GM12878 (cell line): ENCODE measurements around the gene PTPRN2. TPM values are rescaled to one million over a fixed set of nuclear protein-coding genes. Genes with fewer than 3 reads are reported as not detected.

ENCODE experiments used
- ATAC-seq: fragments of 200-7000 bp; cut with Tn5 transposase; 3 replicates; pipeline ENCODE4 v1.9.1; 2020; ENCODE audit warnings: mild to moderate bottlenecking, moderate library complexity
- BruUV-seq: library from RNA; stranded (reverse); fragments of 400-500 nt; replicated peaks from 2 replicates; lab custom pipeline; 2021; lab: Mats Ljungman, UMichigan
- CTCF ChIA-PET: fragments of 300-600 bp; sonication (Branson Sonifier 250); formaldehyde crosslinking; extraction: SDS; loops from one replicate; lab custom pipeline; 2021; ENCODE audit warnings: inconsistent platforms; lab: Yijun Ruan, JAX
- POLR2A ChIA-PET: fragments of 350-600 bp; formaldehyde crosslinking; extraction: SDS; loops from one replicate; lab custom pipeline; 2021; ENCODE audit warnings: inconsistent platforms; lab: Charles Lee
- RAD21 ChIA-PET: fragments of 300-600 bp; sonication (Branson Sonifier 250); formaldehyde crosslinking; loops from one replicate; lab custom pipeline; 2023; ENCODE audit warnings: antibody characterized with exemption; ENCODE audit not compliant: unreplicated experiment; lab: Charles Lee
- SMC1A ChIA-PET: fragments of 300-600 bp; sonication (Branson Sonifier 250); formaldehyde crosslinking; loops from one replicate; lab custom pipeline; 2023; ENCODE audit not compliant: unreplicated experiment, uncharacterized antibody; lab: Charles Lee
- DNase-seq: peaks from one replicate; pipeline ENCODE4 v3.0.0-alpha.2; 2011; ENCODE audit warnings: low read depth, low spot score
- FAIRE-seq: peaks from 3 replicates; lab custom pipeline; 2011; peaks lifted over from hg19 to GRCh38; lab: Jason Lieb, UNC
- H2AFZ ChIP-seq: 2 replicates; pipeline ENCODE4 v1.6.0; 2011; ENCODE audit warnings: low read depth, low read length, control low read depth; ENCODE audit not compliant: control insufficient read depth
- H3K27ac ChIP-seq: 2 replicates; pipeline ENCODE4 v1.5.1; 2011; ENCODE audit warnings: control low read depth; ENCODE audit not compliant: control insufficient read depth, insufficient read depth
- H3K27me3 ChIP-seq, 2 experiments: replicated peaks in 1 of 2; 2 replicates each; pipeline versions ENCODE4 v1.6.0 to v1.6.1; 2011; ENCODE audit warnings: low read length in 1 of 2; ENCODE audit not compliant: control insufficient read depth in 2 of 2, insufficient read depth in 2 of 2
- H3K36me3 ChIP-seq, 2 experiments: 2 replicates each; pipeline ENCODE4 v1.5.1; 2011; ENCODE audit warnings: low read length in 1 of 2; ENCODE audit not compliant: control insufficient read depth in 2 of 2, insufficient read depth in 2 of 2
- H3K4me1 ChIP-seq: 2 replicates; pipeline ENCODE4 v1.6.1; 2011; ENCODE audit warnings: mild to moderate bottlenecking, low read length, moderate library complexity, mixed read lengths; ENCODE audit not compliant: control insufficient read depth, insufficient read depth
- H3K4me2 ChIP-seq: 2 replicates; pipeline ENCODE4 v1.6.0; 2011; ENCODE audit warnings: control low read depth; ENCODE audit not compliant: control insufficient read depth, insufficient read depth
- H3K4me3 ChIP-seq: fragments of 200-600 bp; sonication (generic); 2 replicates; pipeline ENCODE4 v1.5.1; 2016
- H3K79me2 ChIP-seq: 2 replicates; pipeline ENCODE4 v1.6.0; 2011; ENCODE audit warnings: low read length; ENCODE audit not compliant: control insufficient read depth, insufficient read depth
- H3K9ac ChIP-seq: 2 replicates; pipeline ENCODE4 v1.8.0; 2011; ENCODE audit warnings: low read length, control low read depth, mixed read lengths; ENCODE audit not compliant: control insufficient read depth, insufficient read depth
- H3K9me3 ChIP-seq: replicated peaks from 3 replicates; pipeline ENCODE4 v1.5.1; 2011; ENCODE audit warnings: mild to moderate bottlenecking, low read length; ENCODE audit not compliant: control insufficient read depth, insufficient read depth
- H4K20me1 ChIP-seq: 2 replicates; pipeline ENCODE4 v1.6.0; 2011; ENCODE audit not compliant: control insufficient read depth, insufficient read depth
- CUX1 ChIP-seq: IDR thresholded peaks from 2 replicates; pipeline ENCODE4 v1.6.1; 2012; ENCODE audit warnings: improper control_type of control experiment, low read depth, low read length; ENCODE audit not compliant: insufficient replicate concordance
- IRF3 ChIP-seq: fragments of 450-650 bp; IDR thresholded peaks from 2 replicates; pipeline ENCODE4 v1.6.1; 2014; ENCODE audit warnings: mild to moderate bottlenecking
- IRF5 ChIP-seq: fragments of 450-650 bp; IDR thresholded peaks from 2 replicates; pipeline ENCODE4 v1.6.1; 2017; ENCODE audit warnings: borderline replicate concordance
- MEF2B ChIP-seq: fragments of 450-650 bp; IDR thresholded peaks from 2 replicates; pipeline ENCODE4 v1.6.1; 2018; ENCODE audit warnings: mild to moderate bottlenecking, moderate library complexity; ENCODE audit not compliant: partially characterized antibody, poor library complexity, severe bottlenecking
- SIX5 ChIP-seq: IDR thresholded peaks from 2 replicates; pipeline ENCODE4 v1.6.1; 2011; ENCODE audit warnings: mild to moderate bottlenecking, low read depth, low read length, moderate library complexity; ENCODE audit not compliant: severe bottlenecking
- ZBTB40 ChIP-seq: fragments of 450-650 bp; IDR thresholded peaks from 2 replicates; pipeline ENCODE4 v1.6.1; 2016; ENCODE audit warnings: mild to moderate bottlenecking, moderate library complexity, borderline replicate concordance
- WGBS: methylation state at CpG from one replicate; pipeline ENCODE4 v1.1.6; 2016; ENCODE audit warnings: low lambda C conversion rate; ENCODE audit not compliant: insufficient replicate concordance, insufficient coverage; ENCODE audit errors: missing lambda C conversion rate; 5-methylcytosine and 5-hydroxymethylcytosine counted together
- in situ Hi-C: fragments of 300-500 bp; cut with MboI; formaldehyde crosslinking; loops from 9 replicates; pipeline ENCODE4 v1.14.3; 2018; ENCODE audit warnings: mixed read lengths
- intact Hi-C: fragments of 100-400 bp; cut with micrococcal nuclease; formaldehyde crosslinking; loops from one replicate; pipeline ENCODE4 v1.14.2; 2022; ENCODE audit not compliant: unreplicated experiment
- polyA plus RNA-seq, 11 experiments: library from polyadenylated mRNA; depleted of rRNA in 4 of 11; unstranded in 6 of 11; stranded (reverse) in 5 of 11; fragments of >200 nt; fragmentation: Nextera tagmentation in 4 of 11; fragmentation: Illumina TruSeq in 1 of 11; extraction: Ambion mirVana in 4 of 11; extraction: Trizol in 1 of 11; gene quantifications; 1 replicate in 1 of 11; 2 replicates in 10 of 11; pipeline versions ENCODE4 v1.2.1 to v1.2.3, GENCODE V29; 2011 to 2016; ENCODE audit warnings: inconsistent platforms in 2 of 11, missing spikeins in 2 of 11, low read depth in 1 of 11
- total RNA-seq, 4 experiments: library from RNA; depleted of rRNA in 3 of 4; stranded (reverse); fragments of >200 nt in 3 of 4; fragmentation: Illumina TruSeq in 1 of 4; extraction: Trizol in 1 of 4; gene quantifications; 2 replicates each; pipeline versions ENCODE4 v1.2.1 to v1.2.3, GENCODE V29; 2013 to 2021

PTPRN2 gene
- total and polyA plus RNA-seq, 10 of the 15 experiments (the other 5 are each of a cell fraction or from before 2014, with no cell fraction given), result 5.4 TPM; not detected in 9

- no peaks in the 10 kb centered on the region for H4K20me1 ChIP-seq
- WGBS, result 18% methylated on average over 1 of the region's 1 CpG
- H2AFZ ChIP-seq, result no peak overlapping the region
- ChIA-PET CTCF (no interaction called here), RAD21 (no interaction called here), SMC1A (no interaction called here), POLR2A (no interaction called here)
- H3K27me3 ChIP-seq, result no peaks in the 10 kb centered on the region
- intact Hi-C loops, result no loop called here
- TF ChIP-seq IRF5, result no peak
- no peak for TF ChIP-seq ZBTB40
- no peak for TF ChIP-seq MEF2B
- TF ChIP-seq CUX1, result no peak
- TF ChIP-seq IRF3, result no peak
- TF ChIP-seq SIX5, result no peak
- ATAC-seq (no peak), DNase-seq (no peak), FAIRE-seq (no peak)
- BruUV-seq, result no TSS peak
- H3K79me2 ChIP-seq, result no peaks in the 10 kb centered on the region
- H3K4me2 ChIP-seq, result no peak overlapping the region
- no peaks in the 10 kb centered on the region for H3K36me3 ChIP-seq
- H3K9me3 ChIP-seq, result peaks cover 1% of the 10 kb centered on the region; the same call in 2 of the 3 replicates
- H3K4me1 ChIP-seq, result no peaks in the 10 kb centered on the region
- in situ Hi-C loops, result no loop called here
- no peak overlapping the region for H3K4me3 ChIP-seq
- H3K27ac ChIP-seq, result no peak overlapping the region
- H3K9ac ChIP-seq, result no peak overlapping the region
Observed at GRCh38 chr7:157764946-157765537, 822.6 kb downstream of the PTPRN2 start.
